ENCODE data around the gene SCYL2. TPM values are rescaled to one million over a fixed set of nuclear protein-coding genes. Genes with fewer than 3 reads are reported as not detected.
A peak's percentile ranks its signal among the peaks of the same experiment; 100 is the strongest.

Gene SCYL2
- total and polyA plus RNA-seq, 4 donors = 10.0 to 32.5 (median 18.9) TPM

GRCh38 chr12:100371146-100371545, 104.2 kb downstream of the SCYL2 start:
- no peaks in the 10 kb centered on the region for H3K4me1 ChIP-seq (ENCODE audit: control insufficient read depth in 4 of 4, insufficient read depth in 4 of 4, low read length in 3 of 4)
- H3K27me3 ChIP-seq (ENCODE audit: control insufficient read depth in 4 of 4, insufficient read depth in 4 of 4, low read length in 3 of 4) = no peaks in the 10 kb centered on the region
- H3K9me3 ChIP-seq (ENCODE audit: control insufficient read depth in 4 of 4, low read length in 3 of 4) = no peaks in the 10 kb centered on the region
- no peak overlapping the region for H3K4me3 ChIP-seq (ENCODE audit: low read depth in 1 of 3, low read length in 3 of 3)
- WGBS = 86% methylated on average over 6 of the region's 6 CpGs
- no peak for TF ChIP-seq MAX (IDR thresholded peaks at IDR 0.05)
- H3K36me3 ChIP-seq (ENCODE audit: control insufficient read depth in 4 of 4, insufficient read depth in 3 of 4, low read depth in 1 of 4, low read length in 3 of 4) = no peaks in the 10 kb centered on the region
- no peak overlapping the region for H3K27ac ChIP-seq (ENCODE audit: low read depth in 1 of 2, low read length in 2 of 2)
- DNase-seq (ENCODE audit: low spot score) = no peak
- H3K9ac ChIP-seq (ENCODE audit: low read depth in 1 of 2, low read length in 2 of 2) = no peak overlapping the region

- no peak for DNase-seq (ENCODE audit: low spot score)
- whole genome bisulfite sequencing = 72% methylated on average over 11 of the region's 11 CpGs
- H3K9me3 ChIP-seq (ENCODE audit: control insufficient read depth in 4 of 4, low read length in 3 of 4) = no peaks in the 10 kb centered on the region
- no peaks in the 10 kb centered on the region for H3K27me3 ChIP-seq (ENCODE audit: control insufficient read depth in 4 of 4, insufficient read depth in 4 of 4, low read length in 3 of 4)
- no peaks in the 10 kb centered on the region for H3K4me1 ChIP-seq (ENCODE audit: control insufficient read depth in 4 of 4, insufficient read depth in 4 of 4, low read length in 3 of 4)
- no peak overlapping the region for H3K27ac ChIP-seq (ENCODE audit: low read depth in 1 of 2, low read length in 2 of 2)
- H3K36me3 ChIP-seq (ENCODE audit: control insufficient read depth in 4 of 4, insufficient read depth in 3 of 4, low read depth in 1 of 4, low read length in 3 of 4) = no peaks in the 10 kb centered on the region
- H3K9ac ChIP-seq (ENCODE audit: low read depth in 1 of 2, low read length in 2 of 2) = no peak overlapping the region
- no peak for TF ChIP-seq MAX (IDR thresholded peaks at IDR 0.05)
- TF ChIP-seq HNF4A (conservative IDR thresholded peaks at IDR 0.05) = no peak
- no peak for TF ChIP-seq CTCF (IDR thresholded peaks at IDR 0.05; ENCODE audit: low read depth, low read length, missing input control)
- H3K4me3 ChIP-seq (ENCODE audit: low read depth in 1 of 3, low read length in 3 of 3) = no peak overlapping the region
These were observed 106.1 kb downstream of the SCYL2 start for GRCh38 chr12:100372853-100373640.

- no peak overlapping the region for H3K27ac ChIP-seq (ENCODE audit: low read depth in 1 of 2, low read length in 2 of 2)
- TF ChIP-seq FOXA1 (IDR thresholded peaks at IDR 0.05) (no peak), ATF3 (IDR thresholded peaks at IDR 0.05) (no peak), RAD21 (IDR thresholded peaks at IDR 0.05) (peak in 1 of 2 donors; percentile 4)
- H3K9ac ChIP-seq (ENCODE audit: low read depth in 1 of 2, low read length in 2 of 2) = no peak overlapping the region
- DNase-seq (ENCODE audit: low spot score) = no peak
- no peaks in the 10 kb centered on the region for H3K27me3 ChIP-seq (ENCODE audit: control insufficient read depth in 4 of 4, insufficient read depth in 4 of 4, low read length in 3 of 4)
- no peaks in the 10 kb centered on the region for H3K36me3 ChIP-seq (ENCODE audit: control insufficient read depth in 4 of 4, insufficient read depth in 3 of 4, low read depth in 1 of 4, low read length in 3 of 4)
- no peaks in the 10 kb centered on the region for H3K4me1 ChIP-seq (ENCODE audit: control insufficient read depth in 4 of 4, insufficient read depth in 4 of 4, low read length in 3 of 4)
- WGBS = 81% methylated on average over 12 of the region's 12 CpGs
- H3K9me3 ChIP-seq (ENCODE audit: control insufficient read depth in 4 of 4, low read length in 3 of 4) = no peaks in the 10 kb centered on the region
- no peak overlapping the region for H3K4me3 ChIP-seq (ENCODE audit: low read depth in 1 of 3, low read length in 3 of 3)
These were observed 108.2 kb downstream of the SCYL2 start for GRCh38 chr12:100375038-100375735.

GRCh38 chr12:100376161-100376560, 109.2 kb downstream of the SCYL2 start:
- Histone ChIP-seq H3K9me3 (ENCODE audit: control insufficient read depth in 4 of 4, low read length in 3 of 4) (no peaks in the 10 kb centered on the region), H3K36me3 (ENCODE audit: control insufficient read depth in 4 of 4, insufficient read depth in 3 of 4, low read depth in 1 of 4, low read length in 3 of 4) (no peaks in the 10 kb centered on the region), H3K9ac (ENCODE audit: low read depth in 1 of 2, low read length in 2 of 2) (no peak overlapping the region), H3K27me3 (ENCODE audit: control insufficient read depth in 4 of 4, insufficient read depth in 4 of 4, low read length in 3 of 4) (no peaks in the 10 kb centered on the region), H3K27ac (ENCODE audit: low read depth in 1 of 2, low read length in 2 of 2) (no peak overlapping the region), H3K4me3 (ENCODE audit: low read depth in 1 of 3, low read length in 3 of 3) (no peak overlapping the region), H3K4me1 (ENCODE audit: control insufficient read depth in 4 of 4, insufficient read depth in 4 of 4, low read length in 3 of 4) (no peaks in the 10 kb centered on the region)
- no peak for TF ChIP-seq RXRA (IDR thresholded peaks at IDR 0.05)
- no peak for TF ChIP-seq REST (IDR thresholded peaks at IDR 0.05)
- TF ChIP-seq EGR1 (IDR thresholded peaks at IDR 0.05; ENCODE audit: low read depth in 2 of 2) = no peak
- TF ChIP-seq ZBTB33 (IDR thresholded peaks at IDR 0.05) = no peak
- no peak for TF ChIP-seq TAF1 (conservative IDR thresholded peaks at IDR 0.05)
- no peak for TF ChIP-seq HNF4G (IDR thresholded peaks at IDR 0.05)
- no peak for TF ChIP-seq ATF3 (IDR thresholded peaks at IDR 0.05)
- 96% methylated on average over 1 of the region's 1 CpG for WGBS
- DNase-seq (ENCODE audit: low spot score) = no peak

Data from liver (tissue), 9 donors.